ENCODE results near the gene FOSL2.
A peak's percentile ranks its signal among the peaks of the same experiment; 100 is the strongest.

Gene FOSL2

GRCh38 chr2:28451793-28452533, 59.3 kb downstream of the FOSL2 start:
- DNase-seq (ENCODE audit: low read depth) = no peak

GRCh38 chr2:28452534-28453081, 60.0 kb downstream of the FOSL2 start:
- DNase-seq (ENCODE audit: low read depth) = peak; percentile 82

- no peak for DNase-seq (ENCODE audit: low read depth)
Measured at GRCh38 chr2:28453396-28453795, 60.7 kb downstream of the FOSL2 start.

- no peak for DNase-seq (ENCODE audit: low read depth)
Measured at GRCh38 chr2:28454016-28454930, 61.6 kb downstream of the FOSL2 start.

- DNase-seq (ENCODE audit: low read depth) = no peak
Measured at GRCh38 chr2:28457237-28457636, 64.6 kb downstream of the FOSL2 start.

- DNase-seq (ENCODE audit: low read depth) = no peak
Measured at GRCh38 chr2:28461056-28461455, 68.4 kb downstream of the FOSL2 start.

- DNase-seq (ENCODE audit: low read depth) = no peak
Measured at GRCh38 chr2:28462122-28462521, 69.5 kb downstream of the FOSL2 start.

- DNase-seq (ENCODE audit: low read depth) = no peak
Measured at GRCh38 chr2:28463211-28463816, 70.7 kb downstream of the FOSL2 start.

- DNase-seq (ENCODE audit: low read depth) = no peak
Measured at GRCh38 chr2:28463893-28464292, 71.2 kb downstream of the FOSL2 start.

- DNase-seq (ENCODE audit: low read depth) = no peak
Measured at GRCh38 chr2:28465148-28465885, 72.7 kb downstream of the FOSL2 start.
